Heart left ventricle (tissue), 13 donors: ENCODE data around the gene GMPR.

Source experiments
- POLR2A ChIP-seq, 2 donors: fragments of 450-650 bp; IDR thresholded peaks; one replicate each; pipeline ENCODE4 v1.6.1; 2017; ENCODE audit warnings: antibody characterized with exemption in 2 of 2, mild to moderate bottlenecking in 2 of 2, moderate library complexity in 2 of 2
- TF ChIP-seq, protein P1 (sequence below), 12 donors: fragments of 200-600 bp; sonication (generic) in 4 of 12; IDR thresholded peaks; one replicate each; pipeline versions ENCODE4 v1.5.0 to v1.8.0; 2018 to 2022; ENCODE audit warnings: antibody characterized with exemption in 12 of 12, mild to moderate bottlenecking in 5 of 12
- donor health status: ischemic (EF 13 %, LVEDD 7.1; RV severe dilation, severe dysfunction).
- donor health status: DM: no; HTN: yes; CAD: no.
- donor health status: DM: no; HTN: no; CAD: no.
- donor health status: ischemic (EF 25% LVEDD 6.9; RV normal size, moderate dysfunction).
- donor health status: ischemic (EF 25% LVEDD 5.7; RV mildly dilated, moderate dysfunction).
- donor health status: ischemic (EF 35%, LVEDD 5.7; RV mildly dilated, moderate dysfunction).
- donor health status: nonischemic (EF 11% LVEDD 7.7; RV severe dilation, severe dysfunction).
- donor health status: DM: yes; HTN: yes; CAD: no.
- donor health status: PGD.
- donor health status: ischemic (EF 29% LVEDD 5.4; RV normal size, mild dysfunction).
- donor health status: nonischemic (EF 23%, LVEDD 6.1; RV moderate dilation, normal function).

DNA sequence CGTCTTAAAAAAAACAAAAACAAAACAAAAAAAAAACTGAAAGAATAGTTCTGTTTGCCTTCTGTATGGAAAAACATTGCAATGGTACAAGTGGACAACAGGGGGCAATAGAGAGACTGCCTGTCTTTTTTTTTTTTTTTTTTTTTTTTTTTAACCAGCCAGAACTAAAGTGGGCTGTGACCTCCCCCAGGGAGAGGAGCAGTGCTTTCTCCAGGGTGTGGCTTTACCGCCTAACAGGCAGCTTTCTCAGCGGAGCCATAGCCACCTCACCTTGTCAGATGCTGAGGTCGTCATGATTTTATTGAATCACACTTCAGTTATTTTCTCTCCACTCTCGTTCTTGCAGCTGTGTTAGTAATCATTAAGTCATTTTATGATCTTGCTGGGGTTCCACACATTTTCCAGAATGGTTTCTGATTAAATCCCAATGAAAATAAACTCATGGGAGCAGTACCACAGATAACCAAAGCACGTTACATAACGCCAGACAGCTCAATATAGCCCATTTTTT is 78.4 kb downstream of the GMPR start:
- TF ChIP-seq, protein P1, sequence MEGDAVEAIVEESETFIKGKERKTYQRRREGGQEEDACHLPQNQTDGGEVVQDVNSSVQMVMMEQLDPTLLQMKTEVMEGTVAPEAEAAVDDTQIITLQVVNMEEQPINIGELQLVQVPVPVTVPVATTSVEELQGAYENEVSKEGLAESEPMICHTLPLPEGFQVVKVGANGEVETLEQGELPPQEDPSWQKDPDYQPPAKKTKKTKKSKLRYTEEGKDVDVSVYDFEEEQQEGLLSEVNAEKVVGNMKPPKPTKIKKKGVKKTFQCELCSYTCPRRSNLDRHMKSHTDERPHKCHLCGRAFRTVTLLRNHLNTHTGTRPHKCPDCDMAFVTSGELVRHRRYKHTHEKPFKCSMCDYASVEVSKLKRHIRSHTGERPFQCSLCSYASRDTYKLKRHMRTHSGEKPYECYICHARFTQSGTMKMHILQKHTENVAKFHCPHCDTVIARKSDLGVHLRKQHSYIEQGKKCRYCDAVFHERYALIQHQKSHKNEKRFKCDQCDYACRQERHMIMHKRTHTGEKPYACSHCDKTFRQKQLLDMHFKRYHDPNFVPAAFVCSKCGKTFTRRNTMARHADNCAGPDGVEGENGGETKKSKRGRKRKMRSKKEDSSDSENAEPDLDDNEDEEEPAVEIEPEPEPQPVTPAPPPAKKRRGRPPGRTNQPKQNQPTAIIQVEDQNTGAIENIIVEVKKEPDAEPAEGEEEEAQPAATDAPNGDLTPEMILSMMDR (IDR thresholded peaks at IDR 0.05): peak; percentile 71 to 88 (median 80)
- TF ChIP-seq POLR2A (IDR thresholded peaks at IDR 0.05): no peak
